GM23338 (cell line): ENCODE data around the gene CALHM5. TPM values are rescaled to one million over a fixed set of nuclear protein-coding genes. Genes with fewer than 3 reads are reported as not detected.

Source experiments
- ATAC-seq: fragments of 200-7000 bp; cut with Tn5 transposase; 3 replicates; pipeline ENCODE4 v1.9.1; 2020
- DNase-seq: peaks from one replicate; pipeline ENCODE4 v3.0.0-alpha.2; 2015; ENCODE audit warnings: low spot score
- H2AFZ ChIP-seq: fragments of 200-600 bp; sonication (generic); 2 replicates; pipeline ENCODE4 v1.8.0; 2016; ENCODE audit warnings: antibody characterized with exemption, mild to moderate bottlenecking, moderate library complexity
- H3F3A ChIP-seq: fragments of 200-600 bp; sonication (generic); replicated peaks from 2 replicates; pipeline ENCODE4 v1.8.0; 2017; ENCODE audit warnings: antibody characterized with exemption, mixed run types, low read depth
- H3K27ac ChIP-seq: fragments of 200-600 bp; sonication (generic); 2 replicates; pipeline ENCODE4 v1.6.1; 2016; ENCODE audit warnings: low read depth
- H3K27me3 ChIP-seq: fragments of 200-600 bp; sonication (generic); 2 replicates; pipeline ENCODE4 v1.8.0; 2016; ENCODE audit warnings: mild to moderate bottlenecking, mixed run types, moderate library complexity; ENCODE audit not compliant: insufficient read depth
- H3K36me3 ChIP-seq: fragments of 200-600 bp; sonication (generic); 2 replicates; pipeline ENCODE4 v1.8.0; 2016; ENCODE audit warnings: mild to moderate bottlenecking; ENCODE audit not compliant: insufficient read depth
- H3K4me1 ChIP-seq: fragments of 200-600 bp; sonication (generic); 2 replicates; pipeline ENCODE4 v1.8.0; 2016; ENCODE audit warnings: mild to moderate bottlenecking, moderate library complexity; ENCODE audit not compliant: insufficient read depth
- H3K4me2 ChIP-seq: fragments of 200-600 bp; sonication (generic); 2 replicates; pipeline ENCODE4 v1.7.1; 2017; ENCODE audit warnings: mixed run types
- H3K4me3 ChIP-seq: fragments of 200-600 bp; sonication (generic); 2 replicates; pipeline ENCODE4 v1.6.1; 2016; ENCODE audit warnings: mixed run types
- H3K79me2 ChIP-seq: fragments of 200-600 bp; sonication (generic); replicated peaks from 2 replicates; pipeline ENCODE4 v1.8.0; 2017; ENCODE audit warnings: mild to moderate bottlenecking; ENCODE audit not compliant: insufficient read depth
- H3K9me2 ChIP-seq: fragments of 200-600 bp; sonication (generic); 2 replicates; pipeline ENCODE4 v1.8.0; 2017; ENCODE audit not compliant: insufficient read depth
- H4K20me1 ChIP-seq: fragments of 200-600 bp; sonication (generic); replicated peaks from 2 replicates; pipeline ENCODE4 v1.8.0; 2017; ENCODE audit warnings: mild to moderate bottlenecking; ENCODE audit not compliant: insufficient read depth
- H3K27ac Mint-ChIP-seq: 2 replicates; pipeline ENCODE4 v1.8.0; 2020; ENCODE audit warnings: inconsistent platforms, mild to moderate bottlenecking, moderate library complexity, mixed read lengths
- H3K27me3 Mint-ChIP-seq: 3 replicates; pipeline ENCODE4 v1.8.0; 2022; ENCODE audit warnings: low read depth, mild to moderate bottlenecking, moderate library complexity, mixed read lengths, inconsistent platforms; ENCODE audit not compliant: insufficient read depth, poor library complexity
- H3K36me3 Mint-ChIP-seq: 3 replicates; pipeline ENCODE4 v1.8.0; 2021; ENCODE audit warnings: low read depth, mild to moderate bottlenecking, inconsistent platforms, moderate library complexity, mixed read lengths
- H3K4me1 Mint-ChIP-seq: 3 replicates; pipeline ENCODE4 v1.8.0; 2020; ENCODE audit warnings: mild to moderate bottlenecking, inconsistent platforms, mixed read lengths
- H3K4me3 Mint-ChIP-seq: 3 replicates; pipeline ENCODE4 v1.8.0; 2021; ENCODE audit warnings: moderate library complexity, mild to moderate bottlenecking, inconsistent platforms, mixed read lengths
- H3K9me3 Mint-ChIP-seq: 3 replicates; pipeline ENCODE4 v1.8.0; 2020; ENCODE audit warnings: moderate library complexity, mild to moderate bottlenecking, inconsistent platforms, mixed read lengths
- CREB1 ChIP-seq: fragments of 250-450 bp; sonication (Bioruptor Pico); IDR thresholded peaks from 2 replicates; pipeline ENCODE4 v1.5.0; 2020; ENCODE audit warnings: low read depth, mild to moderate bottlenecking, moderate library complexity
- CTCF ChIP-seq, 2 experiments: fragments of 200-600 bp in 1 of 2; sonication (generic) in 1 of 2; conservative IDR thresholded peaks; 2 replicates each; pipeline versions ENCODE4 v1.5.1 to v1.6.1; 2016 to 2017; ENCODE audit warnings: antibody characterized with exemption in 2 of 2, low read depth in 2 of 2, mild to moderate bottlenecking in 2 of 2, moderate library complexity in 1 of 2
- ETS1 ChIP-seq: IDR thresholded peaks from 2 replicates; pipeline ENCODE4 v1.6.1; 2016; ENCODE audit warnings: antibody characterized with exemption
- EZH2 ChIP-seq: fragments of 200-600 bp; sonication (generic); IDR thresholded peaks from one replicate; pipeline ENCODE4 v1.8.0; 2017; ENCODE audit warnings: antibody characterized with exemption, mild to moderate bottlenecking, low read depth; ENCODE audit not compliant: unreplicated experiment
- EZH2phosphoT487 ChIP-seq: fragments of 200-600 bp; sonication (generic); IDR thresholded peaks from one replicate; pipeline ENCODE4 v1.8.1; 2018; ENCODE audit warnings: antibody characterized with exemption; ENCODE audit not compliant: unreplicated experiment
- JUNB ChIP-seq: IDR thresholded peaks from one replicate; pipeline ENCODE4 v1.6.1; 2016; ENCODE audit warnings: antibody characterized with exemption; ENCODE audit not compliant: unreplicated experiment
- NANOG ChIP-seq: IDR thresholded peaks from 2 replicates; pipeline ENCODE4 v1.6.1; 2016; ENCODE audit warnings: antibody characterized with exemption, borderline replicate concordance
- POLR2AphosphoS5 ChIP-seq: IDR thresholded peaks from 2 replicates; pipeline ENCODE4 v1.6.1; 2016; ENCODE audit warnings: antibody characterized with exemption, low read depth
- REST ChIP-seq: IDR thresholded peaks from one replicate; pipeline ENCODE4 v1.6.1; 2018; ENCODE audit warnings: antibody characterized with exemption; ENCODE audit not compliant: unreplicated experiment
- STAT1 ChIP-seq: IDR thresholded peaks from one replicate; pipeline ENCODE4 v1.6.1; 2016; ENCODE audit warnings: antibody characterized with exemption; ENCODE audit not compliant: unreplicated experiment
- ZNF114 ChIP-seq: fragments of 250-450 bp; sonication (Bioruptor Pico); IDR thresholded peaks from 2 replicates; pipeline ENCODE4 v1.5.0; 2020; ENCODE audit warnings: mild to moderate bottlenecking, moderate library complexity
- ZNF331 ChIP-seq: fragments of 250-450 bp; sonication (Bioruptor Pico); IDR thresholded peaks from 2 replicates; pipeline ENCODE4 v1.5.0; 2020; ENCODE audit warnings: low read depth, mild to moderate bottlenecking, moderate library complexity
- ZNF462 ChIP-seq: fragments of 250-450 bp; sonication (Bioruptor Pico); IDR thresholded peaks from 2 replicates; pipeline ENCODE4 v1.5.0; 2020; ENCODE audit warnings: mild to moderate bottlenecking, moderate library complexity
- polyA plus RNA-seq: library from polyadenylated mRNA; unstranded; fragments of >200 nt; fragmentation: Nextera tagmentation; extraction: Ambion mirVana; gene quantifications from 2 replicates; pipeline ENCODE4 v1.2.1, GENCODE V29; 2016
- total RNA-seq: library from RNA; depleted of rRNA; stranded (reverse); fragments of >200 nt; shearing (Covaris generic); gene quantifications from 2 replicates; pipeline ENCODE4 v1.2.3, GENCODE V29; 2014

CALHM5 gene
- total and polyA plus RNA-seq, 2 experiments from 2014 or later = 0.02 to 0.10 TPM

GRCh38 chr6:116463301-116463700 is 48.1 kb upstream of the CALHM5 start:
- Histone ChIP-seq H3K4me3 (no peak overlapping the region), H3K27ac (no peak overlapping the region), H2AFZ (no peak overlapping the region), H3F3A (peaks cover 4% of the 10 kb centered on the region), H3K4me1 (no peaks in the 10 kb centered on the region; the same call in 1 of the 2 replicates), H4K20me1 (no peaks in the 10 kb centered on the region; the same call in 1 of the 2 replicates), H3K4me2 (no peak overlapping the region), H3K27me3 (peaks cover 48% of the 10 kb centered on the region), H3K79me2 (no peaks in the 10 kb centered on the region), H3K9me2 (no peaks in the 10 kb centered on the region), H3K36me3 (no peaks in the 10 kb centered on the region)
- no peak overlapping the region for H3K27ac Mint-ChIP-seq
- DNase-seq (no peak), ATAC-seq (no peak)
- no peaks in the 10 kb centered on the region for H3K9me3 Mint-ChIP-seq
- peaks cover 28% of the 10 kb centered on the region for H3K27me3 Mint-ChIP-seq
- H3K36me3 Mint-ChIP-seq = no peaks in the 10 kb centered on the region
- no peak overlapping the region; the same call in 2 of the 3 replicates for H3K4me3 Mint-ChIP-seq
- H3K4me1 Mint-ChIP-seq = peaks cover 31% of the 10 kb centered on the region
- TF ChIP-seq ZNF331 (CRISPR knock-in tag) (no peak), ZNF114 (CRISPR knock-in tag) (no peak), REST (no peak), CREB1 (no peak), NANOG (no peak), POLR2AphosphoS5 (no peak), STAT1 (no peak), ETS1 (no peak), CTCF (conservative IDR thresholded peaks at IDR 0.05; ENCODE audit: low read depth in 2 of 2) (no peak), EZH2 (no peak), JUNB (no peak), EZH2phosphoT487 (no peak), ZNF462 (CRISPR knock-in tag) (no peak)
